Measurements from ENCODE around the gene IQSEC3. TPM values are rescaled to one million over a fixed set of nuclear protein-coding genes. Genes with fewer than 3 reads are reported as not detected.

IQSEC3 gene
- total RNA-seq, 1 experiment from 2014 or later: not detected

DNA sequence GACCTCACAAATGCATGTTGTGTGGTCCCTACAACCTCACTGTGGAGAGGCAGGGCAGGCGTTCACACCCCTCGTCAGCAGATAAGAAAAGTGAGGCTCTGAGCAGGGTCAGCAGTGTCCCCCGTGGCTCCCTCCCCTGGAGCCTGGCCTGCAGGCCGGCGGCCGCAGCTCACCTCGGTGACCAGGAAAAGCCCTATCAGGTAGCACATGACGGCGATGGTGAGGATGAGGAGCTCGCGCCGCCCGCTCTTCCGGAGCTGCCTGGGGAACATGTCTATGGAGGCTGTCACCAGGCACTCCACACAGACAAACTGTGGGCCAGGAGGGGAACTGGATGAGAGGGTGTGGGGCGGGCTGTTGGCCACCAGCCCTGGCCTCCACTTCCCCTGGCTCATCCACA is 129.4 kb downstream of the IQSEC3 start:
- no peak for DNase-seq (ENCODE audit: low read depth)

DNA sequence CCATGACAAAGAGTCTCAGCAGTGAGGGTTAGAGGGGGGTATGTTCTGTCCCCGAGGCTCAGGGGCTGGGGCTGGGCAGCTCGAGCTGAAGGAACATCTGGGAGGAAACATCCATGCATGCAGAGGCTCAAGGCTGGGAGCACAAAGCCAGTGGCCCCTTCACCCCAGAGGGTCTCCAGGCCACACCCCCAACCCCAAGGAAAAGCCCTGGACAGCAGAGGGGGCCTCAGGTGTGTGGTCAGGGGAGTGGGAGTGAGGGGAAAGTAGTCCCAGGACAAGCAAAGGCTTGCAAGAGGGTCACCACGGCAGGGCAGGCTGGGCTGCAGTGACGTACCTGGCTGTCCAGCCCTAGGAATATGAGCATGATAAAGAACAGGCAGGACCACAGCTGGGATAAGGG is 129.9 kb downstream of the IQSEC3 start:
- no peak for DNase-seq (ENCODE audit: low read depth)

DNA sequence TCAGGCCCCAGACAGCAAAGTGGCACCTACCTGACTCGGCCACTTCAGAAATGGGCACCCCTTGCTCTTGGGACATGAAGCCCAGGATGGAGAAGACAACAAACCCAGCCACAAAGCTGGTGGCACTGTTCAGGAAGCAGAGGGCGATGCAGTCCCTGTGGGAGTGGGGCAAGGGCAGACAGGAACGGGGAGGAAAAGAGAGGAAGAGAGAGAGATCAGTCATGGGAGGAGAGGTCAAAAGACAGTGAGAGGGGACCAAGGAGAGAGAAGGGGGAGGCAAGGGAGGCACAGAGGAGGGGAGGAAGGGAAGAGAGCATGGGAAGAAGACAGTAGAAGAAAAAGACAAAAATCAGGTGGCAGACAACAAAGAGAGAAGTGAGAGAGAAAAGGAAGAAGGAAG is 130.8 kb downstream of the IQSEC3 start:
- no peak for DNase-seq (ENCODE audit: low read depth)

DNA sequence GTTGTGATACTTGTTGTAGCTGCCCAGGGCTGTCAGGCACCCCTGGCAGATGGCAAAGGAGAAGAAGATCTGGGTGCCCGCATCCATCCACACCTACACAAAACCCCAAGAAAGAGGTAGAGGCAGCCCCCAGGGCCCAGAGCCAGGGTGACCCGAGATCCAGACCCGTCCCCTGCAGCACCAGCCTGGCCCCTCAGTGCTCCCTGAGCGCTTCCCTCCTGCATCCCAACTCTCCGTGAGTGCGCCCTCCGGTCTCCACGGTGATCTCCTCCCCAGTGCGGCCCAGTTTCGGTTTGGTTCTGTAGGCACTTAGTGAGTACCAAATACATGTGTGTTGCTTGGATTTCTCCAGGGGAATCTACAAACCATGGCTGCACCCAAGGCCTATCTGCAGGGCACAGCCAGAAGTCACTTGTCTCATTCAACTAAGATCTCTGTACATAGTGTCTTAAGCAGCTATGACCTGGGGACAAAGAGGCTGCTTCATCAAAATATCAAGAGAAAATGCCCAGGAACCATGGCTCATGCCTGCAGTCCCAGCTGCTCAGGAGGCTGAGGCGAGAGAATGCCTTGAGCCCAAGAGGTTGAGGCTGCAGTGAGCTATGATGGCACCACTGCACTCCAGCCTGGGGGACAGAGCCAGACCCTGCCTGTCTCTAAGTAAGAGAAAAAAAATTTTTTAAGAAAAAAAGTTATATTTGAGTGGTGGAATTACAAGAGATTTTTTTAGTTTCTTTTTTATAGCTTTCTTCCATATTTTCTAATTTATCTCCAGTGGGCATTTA is 131.5 kb downstream of the IQSEC3 start:
- DNase-seq (ENCODE audit: low read depth): no peak

DNA sequence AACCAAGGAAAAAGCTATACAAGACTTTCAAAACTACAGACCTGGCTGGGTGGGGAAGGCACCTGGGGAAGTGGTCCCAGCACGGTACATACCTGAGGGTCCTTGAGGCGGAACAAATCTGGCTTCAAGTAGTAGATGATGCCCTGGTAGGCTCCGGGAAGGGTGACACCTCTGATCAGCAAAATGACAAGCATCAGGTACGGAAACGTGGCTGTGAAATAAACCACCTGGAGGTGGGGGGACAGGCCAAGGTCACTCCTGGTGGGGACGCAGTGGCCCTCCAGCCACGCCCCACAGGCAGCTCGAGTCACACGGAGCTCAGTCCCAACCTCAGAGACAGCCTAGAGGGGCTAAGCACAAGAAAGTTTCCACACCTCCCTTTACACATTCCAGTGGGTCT is 132.1 kb downstream of the IQSEC3 start:
- no peak for DNase-seq (ENCODE audit: low read depth)

DNA sequence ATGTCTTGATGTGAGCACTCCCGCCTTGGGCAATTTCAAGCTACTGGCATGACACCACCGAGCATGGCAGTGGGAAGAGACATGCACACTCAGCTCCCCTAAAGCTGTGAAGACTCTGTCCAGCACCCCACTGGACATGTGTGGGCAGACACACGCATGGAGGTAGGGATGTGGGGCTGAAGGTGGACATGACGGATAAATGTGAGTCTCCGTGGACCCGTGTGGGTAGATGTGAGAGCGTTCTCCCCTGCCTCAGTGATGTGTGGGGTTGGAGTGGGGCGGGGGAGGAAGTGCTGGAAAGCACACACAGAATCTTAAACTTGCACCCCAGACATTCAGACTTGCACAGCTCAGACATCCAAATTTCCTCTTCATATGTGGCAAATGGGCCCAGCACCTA is 134.8 kb downstream of the IQSEC3 start:
- no peak for DNase-seq (ENCODE audit: low read depth)

DNA sequence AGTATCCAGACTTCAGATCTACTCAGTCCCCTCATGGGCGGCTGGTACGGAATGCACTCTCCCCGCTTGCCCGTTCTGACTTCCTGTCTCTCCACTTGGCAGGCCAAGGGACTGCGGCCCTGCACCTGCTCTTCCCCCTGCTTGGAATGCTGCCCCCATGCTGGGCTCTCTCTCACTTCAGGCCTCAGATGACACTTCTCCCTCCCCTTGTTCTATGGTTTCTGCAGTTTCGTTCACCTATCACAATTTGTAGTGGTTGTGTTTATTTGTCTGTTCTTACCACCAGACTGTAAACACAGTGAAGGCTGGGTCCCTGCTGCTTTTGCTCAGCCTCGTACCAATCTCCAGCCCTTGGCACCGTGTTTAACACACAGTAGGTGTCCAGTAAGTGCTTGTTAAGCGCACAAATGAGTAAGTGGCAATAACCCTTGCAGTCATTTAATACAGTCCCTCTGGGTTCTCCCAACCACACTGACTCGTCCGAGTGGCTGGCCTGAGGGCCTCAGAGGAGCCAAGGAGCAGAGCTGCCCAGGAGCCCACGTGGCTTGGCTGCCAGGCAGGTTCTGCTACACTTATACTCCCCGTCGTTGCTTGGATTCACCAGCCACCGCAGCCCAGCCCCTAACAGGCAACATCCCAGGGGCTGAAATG is 135.6 kb downstream of the IQSEC3 start:
- no peak for DNase-seq (ENCODE audit: low read depth)

DNA sequence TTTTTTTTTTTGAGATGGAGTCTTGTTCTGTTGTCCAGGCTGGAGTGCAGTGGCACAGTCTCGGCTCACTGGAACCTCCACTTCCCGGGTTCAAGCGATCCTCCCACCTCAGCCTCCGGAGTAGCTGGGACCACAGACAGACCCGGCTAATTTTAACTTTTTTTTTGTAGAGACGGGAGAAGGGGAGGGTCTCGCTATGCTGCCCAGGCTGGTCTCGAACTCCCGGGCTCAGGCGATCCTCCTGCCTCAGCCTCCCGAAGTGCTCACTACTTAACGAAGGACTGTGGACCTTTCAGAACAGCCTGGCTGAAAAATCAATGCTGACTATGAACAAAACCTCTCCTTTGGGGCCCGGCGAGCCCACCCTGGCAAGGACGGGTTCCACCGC is 136.5 kb downstream of the IQSEC3 start:
- no peak for DNase-seq (ENCODE audit: low read depth)

DNA sequence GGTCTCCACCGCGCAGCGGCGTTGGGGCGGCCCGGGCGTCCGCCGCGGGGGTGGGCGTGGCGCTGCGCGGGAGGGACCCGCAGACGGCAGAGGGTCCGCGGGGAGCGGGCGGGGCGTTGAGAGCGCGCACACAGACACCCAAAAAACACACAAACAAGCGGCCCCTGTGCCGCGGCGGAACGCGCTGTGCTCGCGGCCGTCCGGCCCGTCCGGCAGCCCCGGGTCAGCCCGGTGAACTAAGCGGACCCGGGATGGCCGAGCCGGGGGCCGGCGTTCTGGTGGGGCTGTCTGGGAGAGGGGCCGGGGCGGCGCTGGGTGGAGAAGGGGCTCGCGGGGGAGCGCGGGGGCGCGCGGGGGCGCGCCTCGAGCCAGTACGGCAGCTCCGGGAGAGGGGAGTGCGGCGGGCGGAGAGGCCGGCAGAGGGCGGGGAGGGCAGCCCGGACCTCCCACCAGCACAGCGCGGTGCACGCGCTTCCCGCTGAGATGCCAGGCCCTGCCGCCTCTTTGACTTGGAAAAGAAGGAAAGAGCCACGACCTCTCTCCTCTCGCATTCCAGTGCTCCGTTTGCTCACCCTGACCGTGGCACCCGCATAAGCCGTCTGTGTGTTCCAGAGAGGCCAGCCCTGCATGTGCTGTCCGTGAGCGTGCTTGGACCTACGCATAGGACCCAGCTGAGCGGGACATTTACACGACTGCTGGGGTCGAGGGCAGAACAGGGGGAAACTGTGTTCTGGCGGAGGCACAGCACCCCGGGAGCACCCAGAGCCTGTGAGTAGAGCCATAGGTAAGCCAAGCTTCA is 137.1 kb downstream of the IQSEC3 start:
- DNase-seq (ENCODE audit: low read depth): no peak

DNA sequence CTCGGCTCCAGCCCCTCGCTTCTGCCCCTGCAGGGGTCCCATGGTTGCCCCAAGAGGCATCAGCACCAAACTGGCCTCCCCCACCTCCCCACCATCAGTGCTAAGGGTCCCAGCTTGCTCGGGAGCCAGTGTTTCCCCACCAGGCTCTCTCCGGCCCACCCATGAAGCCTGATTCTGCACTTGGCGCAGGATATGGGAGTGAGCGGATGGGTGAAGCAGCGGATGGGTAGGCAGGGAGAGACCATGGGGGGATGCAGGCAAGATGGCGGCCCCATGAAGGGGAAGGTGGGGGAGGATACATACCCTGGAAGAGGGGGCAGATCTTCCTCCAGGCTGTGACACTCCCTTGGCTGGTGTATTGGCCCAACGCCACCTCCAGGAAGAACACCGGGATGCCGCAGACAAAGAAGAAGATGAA is 137.7 kb downstream of the IQSEC3 start:
- no peak for DNase-seq (ENCODE audit: low read depth)

DNA sequence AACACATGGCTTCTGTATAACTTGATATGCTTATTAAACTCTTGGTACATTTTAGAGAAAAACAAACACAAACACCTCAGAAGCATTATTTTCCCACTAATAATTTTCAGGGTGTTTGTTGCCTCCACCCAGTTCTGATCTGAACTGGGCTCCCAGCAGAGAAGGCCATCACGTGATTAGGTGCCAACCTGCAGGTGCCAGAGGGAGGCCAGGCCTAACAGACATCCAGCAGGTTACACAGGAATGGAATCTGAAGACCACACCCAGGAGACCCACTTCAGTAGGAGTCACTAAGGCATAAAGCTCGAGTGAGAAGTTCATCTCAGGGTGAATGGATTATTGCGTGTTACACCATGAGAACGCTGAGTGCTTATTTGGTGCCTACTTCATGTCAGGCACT is 138.5 kb downstream of the IQSEC3 start:
- DNase-seq (ENCODE audit: low read depth): no peak

DNA sequence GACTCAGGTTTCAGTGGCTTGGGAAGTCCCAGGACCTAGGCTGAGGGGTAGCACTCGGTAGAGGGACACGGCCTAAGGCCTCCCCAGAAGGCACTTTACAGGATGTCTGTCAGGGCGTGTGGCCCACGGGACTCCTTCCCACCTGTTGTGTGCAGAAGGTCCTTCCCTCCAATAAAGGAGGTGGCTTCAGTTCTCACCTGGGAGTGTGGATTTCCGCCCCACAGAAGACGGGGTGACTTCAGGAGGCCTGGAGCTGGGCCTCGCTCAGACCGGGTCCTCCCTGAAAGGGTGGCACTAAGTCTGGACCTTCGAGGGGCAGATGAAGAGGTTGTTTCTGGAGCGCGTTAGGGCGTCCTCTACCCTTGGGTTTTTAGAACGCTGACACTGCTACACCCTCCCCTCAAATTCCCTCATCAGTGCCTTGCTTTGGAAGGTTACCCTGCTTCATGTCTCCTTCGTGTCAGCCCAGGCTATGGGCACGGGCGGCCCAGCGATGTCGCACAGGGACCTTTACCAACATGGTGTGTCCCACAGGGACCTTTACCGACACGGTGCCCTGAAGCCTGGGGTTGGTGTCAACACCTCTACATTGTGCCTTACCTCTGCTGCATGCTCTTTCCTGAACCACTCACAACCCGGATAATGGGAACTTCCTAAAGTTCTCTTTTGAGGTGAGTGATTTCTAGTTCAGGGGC is 140.3 kb downstream of the IQSEC3 start:
- no peak for DNase-seq (ENCODE audit: low read depth)

DNA sequence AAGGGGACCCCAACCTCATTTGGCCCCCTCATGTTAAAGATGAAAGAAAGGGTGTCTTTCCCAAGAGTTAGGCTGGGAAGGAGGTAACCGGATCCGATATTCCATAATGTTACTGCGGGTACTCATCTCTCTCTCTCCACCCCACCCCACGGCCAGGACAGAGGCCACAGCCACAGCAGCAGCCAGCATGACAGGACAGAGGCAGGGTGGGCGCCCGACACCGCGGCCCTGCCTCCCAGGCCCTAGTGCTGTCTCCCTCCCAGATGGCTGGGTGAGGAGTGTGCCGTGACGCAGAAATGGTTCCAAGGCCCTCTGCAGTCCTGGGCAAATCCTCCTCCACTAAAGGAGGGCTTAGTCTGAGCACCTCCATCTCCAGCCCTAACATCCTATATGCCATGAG is 141.2 kb downstream of the IQSEC3 start:
- DNase-seq (ENCODE audit: low read depth): no peak

DNA sequence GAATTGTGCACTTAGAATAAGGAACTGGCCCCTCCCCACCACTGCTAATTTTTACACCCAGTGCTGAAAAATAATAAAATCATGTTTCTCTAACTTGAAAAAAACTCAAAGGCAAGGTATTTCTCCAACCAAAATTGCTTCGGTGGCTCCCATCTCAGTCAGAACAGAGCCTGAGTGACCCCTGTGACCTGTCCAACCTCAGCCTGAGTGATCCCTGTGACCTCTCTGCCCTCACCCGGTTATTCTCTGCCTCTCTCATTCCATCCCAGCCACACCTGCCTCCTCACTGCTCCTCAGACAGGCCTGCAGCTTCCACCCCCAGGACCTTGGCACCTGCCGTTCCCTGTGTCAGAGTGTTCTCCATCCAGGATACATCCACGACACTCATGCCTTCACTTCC is 142.2 kb downstream of the IQSEC3 start:
- DNase-seq (ENCODE audit: low read depth): no peak

DNA sequence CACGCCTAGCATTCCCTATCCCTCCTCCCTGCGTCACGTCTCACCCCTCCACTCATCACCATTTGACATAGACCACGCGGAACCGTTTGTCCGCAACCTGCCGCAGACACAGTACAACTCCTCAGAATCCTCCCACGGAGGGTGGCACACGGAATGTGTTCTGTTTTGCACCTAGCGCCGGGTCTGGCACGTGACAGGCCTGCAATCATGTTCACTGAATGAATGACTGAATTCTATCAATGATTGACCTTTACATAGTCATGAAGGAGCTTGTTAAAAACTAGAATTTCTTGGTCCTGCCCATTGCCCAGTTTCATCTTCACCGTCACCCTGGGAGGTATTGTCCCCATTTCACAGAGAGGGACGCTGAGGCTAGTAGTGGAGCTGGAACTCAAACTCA is 142.7 kb downstream of the IQSEC3 start:
- no peak for DNase-seq (ENCODE audit: low read depth)

DNA sequence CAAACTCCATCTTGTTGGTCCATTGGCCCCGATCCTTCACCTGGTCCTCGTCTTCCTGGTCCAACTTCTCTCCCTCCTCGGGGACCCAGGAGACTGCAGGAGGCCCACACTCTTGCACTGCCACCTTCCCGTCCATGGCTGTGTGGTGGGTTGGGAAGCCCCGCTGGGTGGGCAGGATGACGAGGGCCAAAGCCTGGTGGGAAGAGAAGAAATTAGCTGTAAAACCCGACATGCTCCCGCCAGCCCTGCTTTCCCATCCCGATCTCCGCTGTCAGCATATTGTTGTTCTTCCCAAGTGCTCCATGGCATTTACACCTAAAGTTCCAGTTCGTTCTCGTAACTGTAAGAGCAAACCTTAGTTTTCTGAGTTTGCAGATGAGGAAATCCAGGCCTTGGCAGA is 143.3 kb downstream of the IQSEC3 start:
- no peak for DNase-seq (ENCODE audit: low read depth)

DNA sequence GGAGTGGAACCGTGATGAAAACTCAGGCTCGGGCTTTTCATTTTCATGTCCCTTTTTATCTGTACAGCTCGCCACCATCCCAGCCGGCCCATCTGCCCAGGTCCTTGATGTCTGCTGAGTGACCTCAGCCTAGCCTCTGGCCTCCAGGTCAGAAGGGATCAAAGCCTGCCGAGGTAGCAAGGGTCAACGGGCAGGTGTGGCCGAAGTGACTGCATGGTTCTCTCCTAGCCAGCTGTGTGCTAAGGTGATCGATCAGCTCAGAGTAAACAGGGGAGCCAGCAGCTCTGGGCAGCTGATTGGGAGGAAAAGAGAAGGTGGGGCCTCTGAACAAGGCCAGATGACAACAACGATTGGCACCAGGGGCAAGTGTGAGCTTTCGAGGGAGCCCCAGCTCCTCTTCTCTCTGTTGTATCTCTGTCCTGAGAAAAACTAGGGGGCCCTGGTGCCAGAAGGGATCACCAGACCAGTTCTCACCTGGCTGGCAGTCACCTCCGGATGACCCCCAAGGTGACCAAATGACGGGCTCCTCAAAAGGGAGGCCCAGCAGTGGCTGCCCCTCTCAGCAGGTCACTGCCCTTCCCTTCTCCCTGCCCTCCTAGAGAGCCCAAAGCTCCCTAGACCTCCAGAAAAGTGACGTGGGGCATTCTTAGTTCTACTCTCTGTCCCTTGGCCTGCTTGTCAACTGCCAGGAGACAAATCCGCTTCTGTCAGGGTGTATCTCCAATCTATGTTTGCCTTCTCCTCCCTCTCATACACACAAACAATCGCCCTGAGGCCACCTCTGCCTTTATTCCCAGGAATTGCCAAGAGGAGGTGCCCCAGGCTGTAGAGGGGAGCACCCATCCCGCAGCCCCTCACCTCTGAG is 143.9 kb downstream of the IQSEC3 start:
- no peak for DNase-seq (ENCODE audit: low read depth)

DNA sequence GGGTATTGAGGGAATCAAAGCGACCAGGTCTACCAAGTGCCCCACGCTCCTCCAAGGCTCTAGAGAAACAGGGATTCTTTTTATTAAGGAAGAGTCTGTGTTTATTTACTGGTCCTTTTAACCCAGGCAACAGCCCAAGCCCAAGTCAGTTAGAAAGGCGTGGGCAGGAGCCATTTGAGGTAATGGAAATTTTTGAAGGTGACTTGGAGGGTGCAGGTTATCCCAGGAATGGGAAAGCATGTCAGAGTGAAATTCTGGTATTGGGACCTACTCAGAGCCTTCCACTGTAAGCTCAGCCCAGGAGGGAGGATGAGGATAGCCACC is 144.5 kb downstream of the IQSEC3 start:
- DNase-seq (ENCODE audit: low read depth): no peak

DNA sequence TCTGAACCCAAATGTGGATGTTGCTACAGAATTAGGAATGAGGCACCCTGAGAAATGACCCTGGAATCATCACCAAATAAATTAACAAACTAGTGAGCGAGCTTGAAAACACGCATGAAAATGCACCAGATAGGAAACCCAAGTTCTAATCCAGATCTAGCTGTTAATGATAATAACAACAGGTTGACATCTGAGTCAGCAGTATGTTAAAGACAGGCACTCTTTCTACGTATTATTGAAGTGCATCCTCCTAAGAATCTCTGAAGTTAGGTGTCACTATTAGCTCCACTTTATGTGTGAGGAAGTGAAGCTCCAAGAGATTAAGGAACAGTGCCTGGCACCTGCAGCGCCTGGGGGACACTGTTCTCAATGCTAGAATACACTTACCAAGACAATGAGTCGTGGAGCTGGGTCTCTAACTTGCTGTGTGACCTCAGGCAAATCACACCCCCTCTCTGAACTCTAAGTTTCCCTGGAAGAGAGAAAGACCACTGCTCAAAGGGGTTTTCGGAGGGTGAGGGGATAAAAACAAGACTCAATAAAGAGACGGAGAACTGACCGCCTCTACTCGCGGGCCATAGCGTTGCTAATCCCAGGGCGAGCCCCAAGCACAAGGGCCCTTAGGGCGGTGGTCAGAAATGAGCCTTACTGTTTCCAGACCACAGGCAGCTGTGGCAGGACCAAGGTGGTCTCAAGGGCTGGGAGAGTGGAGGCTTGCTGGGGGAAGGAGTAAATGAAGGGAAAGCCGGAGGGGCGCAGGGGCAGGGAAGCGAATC is 145.3 kb downstream of the IQSEC3 start:
- no peak for DNase-seq (ENCODE audit: low read depth)

DNA sequence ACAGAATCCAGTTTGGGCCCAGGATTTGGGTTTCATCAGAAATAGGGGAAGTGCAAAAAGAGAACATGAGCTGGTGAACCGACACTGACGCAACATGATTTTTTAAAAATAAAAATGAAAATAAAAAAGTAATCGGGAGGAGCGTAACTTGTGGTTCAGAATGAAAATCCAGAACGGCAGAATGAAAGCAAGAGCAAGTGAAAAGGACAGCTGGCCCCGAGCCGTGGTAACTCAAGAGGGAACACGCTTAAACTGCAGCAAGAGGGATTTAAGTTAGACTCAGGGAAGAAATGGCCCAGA is 145.8 kb downstream of the IQSEC3 start:
- no peak for DNase-seq (ENCODE audit: low read depth)

Measured in HT1080 (cell line).